GM21360 (cell line): ENCODE results near the gene ZBTB17.

Source experiments
- ATAC-seq: cut with Tn5 transposase; IDR thresholded peaks from one replicate; pipeline ENCODE4 v1.9.1; 2021; ENCODE audit warnings: mild to moderate bottlenecking, moderate library complexity; ENCODE audit not compliant: unreplicated experiment

Gene ZBTB17

DNA sequence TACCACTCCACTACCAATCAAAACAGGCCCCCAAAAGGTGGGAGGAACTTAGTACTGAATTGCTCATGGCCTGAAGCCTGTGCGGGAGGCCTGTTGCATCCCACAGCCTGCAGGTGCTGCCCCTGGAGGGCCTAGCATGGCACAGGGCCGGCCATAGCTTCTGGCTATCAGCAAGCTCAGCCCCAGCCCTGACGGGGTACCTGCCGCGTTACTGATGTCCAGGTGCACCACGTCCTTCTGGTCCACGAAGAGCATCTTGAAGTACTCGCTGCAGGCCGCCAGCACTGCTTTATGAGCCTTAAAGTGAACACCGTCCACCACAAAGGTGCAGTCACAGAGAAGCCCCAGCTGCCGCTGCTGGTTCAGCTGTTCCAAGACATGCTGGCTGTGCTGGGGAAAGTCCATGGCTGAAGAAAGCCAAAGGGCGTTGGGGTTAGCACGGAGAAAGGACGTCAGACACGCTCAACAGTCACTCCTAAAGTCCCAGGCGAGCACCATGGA, 27.8 kb downstream of the ZBTB17 start:
- ATAC-seq: no peak

- no peak for ATAC-seq
These were observed 28.4 kb downstream of the ZBTB17 start for GRCh38 chr1:15947382-15948090.

DNA sequence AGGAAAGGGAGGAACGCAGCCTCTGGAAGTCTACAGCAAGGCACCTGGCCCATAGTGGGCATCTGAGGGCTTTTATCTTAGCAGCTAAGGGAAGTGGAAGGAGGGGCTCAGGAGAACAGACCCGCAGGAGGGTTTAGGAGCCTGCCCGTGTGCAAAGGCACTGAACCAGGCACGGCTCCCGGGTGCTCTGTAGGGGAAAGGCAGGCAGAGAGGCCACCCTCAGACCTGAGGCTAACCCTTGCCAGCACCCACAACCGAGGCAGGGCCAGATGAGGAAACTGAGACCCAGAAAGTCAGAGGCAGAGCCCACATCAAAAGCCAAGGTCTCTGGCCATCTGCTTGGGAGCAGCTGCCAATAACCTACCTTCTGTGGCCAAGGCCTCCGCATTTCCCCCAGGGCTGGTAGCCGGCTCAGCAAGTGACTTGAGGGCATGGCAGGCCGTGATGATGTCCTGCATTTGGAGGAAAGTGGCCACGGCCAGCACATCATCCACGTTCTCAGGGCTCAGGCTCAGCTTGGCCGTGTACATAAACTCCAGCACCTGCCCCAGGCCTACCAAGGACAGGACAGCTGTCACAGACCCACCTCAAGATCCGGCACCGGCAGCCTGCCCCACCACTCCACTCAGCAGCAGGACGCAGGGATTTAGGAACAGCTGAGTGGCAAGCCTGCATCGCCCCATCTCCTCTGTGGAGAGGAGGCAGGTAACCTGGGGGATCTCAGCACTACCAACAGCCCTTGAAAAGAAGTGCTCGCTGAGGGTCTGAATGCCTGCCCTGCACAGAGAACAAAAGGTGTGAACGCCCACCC, 29.1 kb downstream of the ZBTB17 start:
- no peak for ATAC-seq

DNA sequence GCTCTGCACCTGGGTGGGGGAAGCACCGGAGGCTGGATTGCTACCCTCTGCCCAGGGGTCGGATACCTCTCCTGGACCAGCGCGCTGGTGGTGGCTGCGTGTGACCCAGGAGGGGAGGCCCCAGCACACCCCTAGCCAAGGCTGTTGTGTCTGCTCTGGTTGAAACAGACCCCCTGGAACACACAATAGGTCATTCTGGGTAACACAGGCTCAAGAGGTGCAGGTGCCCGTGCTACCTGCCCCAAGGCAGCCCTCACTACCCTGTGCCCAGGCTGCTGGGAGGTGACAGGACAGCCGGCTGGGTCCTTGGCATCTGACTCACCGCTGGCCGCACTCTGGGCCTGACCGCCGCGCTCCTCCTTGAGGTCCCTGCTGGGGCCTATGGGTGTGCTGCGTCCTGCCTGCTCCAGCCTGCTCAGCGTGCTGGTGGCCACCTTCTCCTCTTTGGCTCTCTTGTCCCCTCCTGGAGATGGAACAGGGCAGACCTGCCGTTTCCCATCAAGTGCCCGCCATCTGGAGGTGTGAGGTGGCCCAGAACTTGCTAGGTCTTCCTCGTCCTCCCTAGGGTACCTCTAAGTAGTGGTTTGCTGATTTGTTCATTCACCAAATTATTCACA, 30.0 kb downstream of the ZBTB17 start:
- ATAC-seq: no peak

GRCh38 chr1:15945011-15945831, 30.7 kb downstream of the ZBTB17 start:
- ATAC-seq: no peak

- no peak for ATAC-seq
These were observed 31.4 kb downstream of the ZBTB17 start for GRCh38 chr1:15944308-15945010.

DNA sequence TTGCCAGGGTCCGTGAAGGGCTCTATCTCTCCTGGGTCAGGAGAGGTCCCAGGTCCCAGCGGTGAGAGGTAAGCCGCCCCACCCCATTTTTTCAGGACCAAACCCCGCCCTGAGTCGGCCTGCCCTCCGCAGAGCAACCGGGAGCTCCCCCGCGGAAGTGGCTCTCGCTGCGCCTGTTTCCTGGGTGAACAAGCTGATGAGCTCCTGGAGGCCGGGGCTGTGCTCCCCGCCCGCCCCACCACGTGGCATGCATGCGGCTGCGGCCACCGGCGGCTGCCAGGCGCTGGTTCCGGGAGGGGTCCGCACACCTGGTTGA, 32.0 kb downstream of the ZBTB17 start:
- ATAC-seq: no peak

DNA sequence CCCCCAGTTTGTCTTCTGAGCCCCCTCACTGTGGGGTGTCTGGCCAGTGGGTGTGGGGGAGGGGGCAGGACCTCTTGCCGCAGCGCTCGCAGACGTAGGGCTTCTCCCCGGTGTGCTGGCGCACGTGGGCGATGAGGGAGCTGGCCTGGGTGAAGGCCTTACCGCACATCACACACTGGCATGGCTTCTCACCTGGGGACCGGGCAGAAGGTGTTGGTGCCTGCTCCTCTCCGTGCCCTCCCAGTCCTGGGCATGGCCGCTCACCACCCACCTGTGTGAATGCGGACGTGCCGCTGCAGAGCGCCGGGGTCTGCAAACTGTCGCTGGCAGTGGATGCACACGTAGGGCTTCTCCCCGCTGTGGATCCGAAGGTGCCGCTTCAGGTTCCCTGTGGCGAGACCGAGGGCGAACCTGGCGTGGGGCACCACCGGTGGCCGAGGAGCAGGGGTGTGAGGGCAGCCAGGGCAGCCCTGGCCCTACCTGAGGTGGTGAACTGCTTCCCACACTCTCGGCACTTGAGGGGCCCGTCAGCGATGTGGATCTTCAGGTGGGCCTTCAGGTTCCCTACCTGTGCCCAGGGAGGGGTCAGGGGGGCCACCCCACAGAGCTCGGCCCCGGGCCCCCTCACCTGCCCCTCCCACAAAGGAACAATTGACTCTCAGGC, 32.4 kb downstream of the ZBTB17 start:
- ATAC-seq: no peak

DNA sequence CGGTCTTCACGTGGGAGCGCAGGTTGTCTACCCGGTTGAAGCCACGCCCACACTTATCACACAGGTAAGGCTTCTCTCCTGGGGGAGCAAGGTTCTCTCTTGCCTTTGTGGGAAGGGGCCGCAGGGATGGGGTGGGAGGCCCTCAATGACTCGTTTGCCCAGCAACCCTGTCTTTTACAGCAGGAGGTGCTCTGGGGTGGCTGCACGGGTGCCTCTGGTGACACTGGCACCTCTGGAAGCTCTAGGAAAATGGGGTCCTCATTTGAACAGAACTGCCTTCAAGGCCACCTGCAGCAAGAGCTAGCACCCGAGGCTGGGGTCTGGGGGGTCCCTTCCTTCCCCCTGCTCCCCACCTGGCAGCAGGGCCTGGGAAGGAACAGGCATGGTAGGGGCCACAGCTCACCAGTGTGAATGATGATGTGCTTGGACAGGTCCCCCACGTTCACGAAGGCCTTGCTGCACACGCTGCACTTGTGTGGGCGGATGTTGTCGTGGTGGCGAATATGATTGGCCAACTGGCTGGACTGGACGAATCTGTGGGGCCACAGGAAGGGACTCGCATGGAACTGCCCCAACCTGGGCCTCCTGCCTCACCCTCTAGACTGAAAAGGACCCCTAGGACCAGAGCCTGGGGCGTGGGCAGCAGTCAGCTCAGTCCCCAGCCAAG, 33.1 kb downstream of the ZBTB17 start:
- ATAC-seq: no peak

GRCh38 chr1:15941899-15942660, 33.8 kb downstream of the ZBTB17 start:
- ATAC-seq: no peak

- no peak for ATAC-seq
These were observed 34.7 kb downstream of the ZBTB17 start for GRCh38 chr1:15941044-15941840.

DNA sequence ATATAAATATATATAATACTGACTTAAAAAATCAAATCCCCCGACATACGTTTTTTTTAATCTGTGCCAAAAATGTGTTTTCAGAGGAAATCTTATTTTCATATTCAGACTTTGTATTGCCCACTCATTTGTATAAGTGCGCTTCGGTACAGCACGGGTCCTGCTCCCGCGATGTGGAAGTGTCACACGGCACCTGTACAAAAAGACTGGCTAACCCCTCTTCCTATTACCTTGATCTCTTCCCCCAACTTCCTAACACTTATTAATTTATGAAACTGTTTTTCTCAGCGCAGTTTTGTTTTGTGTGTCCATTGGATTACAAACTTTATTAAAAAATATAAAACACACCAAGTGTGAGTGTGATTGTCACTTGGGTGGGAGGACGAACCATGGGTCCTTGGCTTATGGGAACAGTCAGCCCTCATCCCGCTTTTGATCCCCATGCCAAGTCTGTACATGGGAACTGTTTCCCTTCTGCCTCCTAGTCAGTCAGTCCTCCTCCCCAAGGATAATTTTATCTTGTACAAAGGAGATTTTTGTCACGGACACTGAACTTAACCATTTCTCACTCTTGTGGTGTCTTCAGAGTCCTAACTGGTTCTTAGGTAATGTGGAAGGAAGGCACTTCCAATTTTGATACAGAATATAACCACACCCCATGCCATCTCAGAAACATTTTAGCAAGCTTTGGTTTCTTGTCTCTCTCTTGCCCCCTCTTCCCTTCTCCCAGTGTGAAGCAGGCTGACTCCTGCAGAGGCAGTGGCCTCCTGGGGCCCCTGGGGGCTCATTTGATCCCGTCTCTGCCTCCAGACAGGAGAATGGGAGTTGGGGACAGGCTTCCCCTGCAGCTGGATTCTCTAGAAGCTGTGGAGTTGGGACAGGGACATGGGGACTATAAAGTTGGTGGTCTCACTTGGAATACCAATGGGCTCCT, 35.5 kb downstream of the ZBTB17 start:
- ATAC-seq: no peak

DNA sequence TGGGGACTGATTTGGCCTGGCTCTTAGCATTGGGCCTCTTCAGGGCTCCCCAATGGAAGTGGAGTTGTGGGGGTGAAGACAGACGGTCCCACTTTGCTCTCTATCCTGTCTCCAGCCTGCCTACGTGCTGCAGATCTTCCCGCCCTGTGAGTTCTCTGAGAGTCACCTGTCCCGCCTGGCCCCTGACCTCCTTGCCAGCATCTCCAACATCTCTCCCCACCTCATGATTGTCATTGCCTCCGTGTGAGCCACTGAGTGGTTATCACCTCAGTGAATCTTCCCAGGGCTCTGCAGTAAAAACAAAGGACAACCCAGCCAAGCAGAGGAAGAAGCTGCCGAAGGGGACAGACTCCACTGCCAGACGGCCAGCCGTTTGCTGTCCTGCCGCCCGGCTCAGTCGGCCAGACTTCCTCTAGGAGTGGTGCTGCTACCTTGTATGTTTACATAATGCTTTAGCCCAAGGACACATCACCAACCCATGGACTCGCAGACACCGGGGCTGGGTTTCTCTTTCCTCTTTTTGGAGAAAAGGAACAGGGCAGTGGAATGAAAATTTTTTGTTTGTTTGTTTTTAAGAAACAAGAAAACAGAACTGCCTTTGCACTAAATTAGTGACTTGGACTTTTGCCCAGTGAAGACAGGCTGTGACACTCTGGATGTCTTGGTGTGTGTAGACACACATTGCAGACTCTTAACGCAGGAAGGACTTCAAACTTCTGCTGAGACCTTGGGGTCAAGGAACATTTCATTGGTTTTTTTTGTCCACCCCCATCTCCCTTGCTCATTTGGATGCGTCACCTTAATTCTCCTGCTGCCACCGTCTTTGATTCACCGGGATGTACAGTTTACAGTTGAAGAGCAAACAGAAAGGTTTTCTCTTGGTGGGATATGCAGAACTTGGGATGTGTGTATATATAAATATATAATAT, 36.5 kb downstream of the ZBTB17 start:
- ATAC-seq: no peak

DNA sequence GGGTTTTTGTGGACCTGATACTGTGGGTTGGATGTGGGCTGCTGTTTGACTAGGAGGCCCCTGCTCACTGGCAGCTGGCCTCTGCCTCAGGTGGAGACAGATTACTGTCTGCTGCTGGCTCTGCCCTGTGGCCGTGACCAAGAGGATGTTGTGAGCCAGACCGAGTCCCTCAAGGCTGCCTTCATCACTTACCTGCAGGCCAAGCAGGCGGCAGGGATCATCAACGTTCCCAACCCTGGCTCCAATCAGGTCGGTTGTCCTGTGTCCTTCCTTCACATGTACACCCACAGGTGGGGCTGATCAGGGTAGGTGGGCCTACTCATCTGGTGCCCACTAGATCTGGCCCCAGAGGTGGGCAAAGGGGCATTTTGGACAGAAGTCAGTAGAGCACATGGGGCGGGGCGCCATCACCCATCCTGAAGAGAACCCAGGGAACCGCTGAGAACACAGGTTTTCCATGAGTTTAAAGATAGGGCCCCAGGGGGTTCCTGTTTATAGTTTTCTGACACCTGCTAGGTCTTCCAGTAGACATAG, 37.2 kb downstream of the ZBTB17 start:
- ATAC-seq: no peak

GRCh38 chr1:15937706-15938168, 38.2 kb downstream of the ZBTB17 start:
- ATAC-seq: no peak
